ENCODE measurements around the gene SLC34A1.

DNA sequence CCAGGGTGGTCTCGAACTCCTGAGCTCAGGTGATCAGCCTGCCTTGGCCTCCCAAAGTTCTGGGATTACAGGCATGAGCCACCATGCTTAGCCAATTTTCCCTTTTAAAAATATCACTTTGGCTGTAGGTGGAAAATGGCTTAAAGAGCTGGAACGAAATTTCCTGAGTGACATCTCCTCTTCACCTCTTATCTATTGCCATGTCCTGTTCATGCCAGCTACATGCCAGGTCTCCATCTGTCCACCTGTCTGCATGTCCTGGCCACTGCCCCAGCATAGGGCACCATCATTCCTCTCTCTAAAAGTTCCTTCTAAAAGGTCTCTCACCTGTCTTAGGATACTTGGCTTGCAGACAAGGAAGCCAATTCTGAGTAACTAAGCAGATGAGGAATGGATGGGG is 39.4 kb downstream of the SLC34A1 start:
- TF ChIP-seq, protein P1, sequence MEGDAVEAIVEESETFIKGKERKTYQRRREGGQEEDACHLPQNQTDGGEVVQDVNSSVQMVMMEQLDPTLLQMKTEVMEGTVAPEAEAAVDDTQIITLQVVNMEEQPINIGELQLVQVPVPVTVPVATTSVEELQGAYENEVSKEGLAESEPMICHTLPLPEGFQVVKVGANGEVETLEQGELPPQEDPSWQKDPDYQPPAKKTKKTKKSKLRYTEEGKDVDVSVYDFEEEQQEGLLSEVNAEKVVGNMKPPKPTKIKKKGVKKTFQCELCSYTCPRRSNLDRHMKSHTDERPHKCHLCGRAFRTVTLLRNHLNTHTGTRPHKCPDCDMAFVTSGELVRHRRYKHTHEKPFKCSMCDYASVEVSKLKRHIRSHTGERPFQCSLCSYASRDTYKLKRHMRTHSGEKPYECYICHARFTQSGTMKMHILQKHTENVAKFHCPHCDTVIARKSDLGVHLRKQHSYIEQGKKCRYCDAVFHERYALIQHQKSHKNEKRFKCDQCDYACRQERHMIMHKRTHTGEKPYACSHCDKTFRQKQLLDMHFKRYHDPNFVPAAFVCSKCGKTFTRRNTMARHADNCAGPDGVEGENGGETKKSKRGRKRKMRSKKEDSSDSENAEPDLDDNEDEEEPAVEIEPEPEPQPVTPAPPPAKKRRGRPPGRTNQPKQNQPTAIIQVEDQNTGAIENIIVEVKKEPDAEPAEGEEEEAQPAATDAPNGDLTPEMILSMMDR (IDR thresholded peaks at IDR 0.05), result no peak
- no peak for TF ChIP-seq ZFX (IDR thresholded peaks at IDR 0.05; ENCODE audit: borderline replicate concordance)

All from 22Rv1 (cell line).